ENCODE results near the gene MESD.

GRCh38 chr15:80978685-80979329 lies 10.8 kb downstream of the MESD start:
- TF ChIP-seq, protein P1, sequence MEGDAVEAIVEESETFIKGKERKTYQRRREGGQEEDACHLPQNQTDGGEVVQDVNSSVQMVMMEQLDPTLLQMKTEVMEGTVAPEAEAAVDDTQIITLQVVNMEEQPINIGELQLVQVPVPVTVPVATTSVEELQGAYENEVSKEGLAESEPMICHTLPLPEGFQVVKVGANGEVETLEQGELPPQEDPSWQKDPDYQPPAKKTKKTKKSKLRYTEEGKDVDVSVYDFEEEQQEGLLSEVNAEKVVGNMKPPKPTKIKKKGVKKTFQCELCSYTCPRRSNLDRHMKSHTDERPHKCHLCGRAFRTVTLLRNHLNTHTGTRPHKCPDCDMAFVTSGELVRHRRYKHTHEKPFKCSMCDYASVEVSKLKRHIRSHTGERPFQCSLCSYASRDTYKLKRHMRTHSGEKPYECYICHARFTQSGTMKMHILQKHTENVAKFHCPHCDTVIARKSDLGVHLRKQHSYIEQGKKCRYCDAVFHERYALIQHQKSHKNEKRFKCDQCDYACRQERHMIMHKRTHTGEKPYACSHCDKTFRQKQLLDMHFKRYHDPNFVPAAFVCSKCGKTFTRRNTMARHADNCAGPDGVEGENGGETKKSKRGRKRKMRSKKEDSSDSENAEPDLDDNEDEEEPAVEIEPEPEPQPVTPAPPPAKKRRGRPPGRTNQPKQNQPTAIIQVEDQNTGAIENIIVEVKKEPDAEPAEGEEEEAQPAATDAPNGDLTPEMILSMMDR (conservative IDR thresholded peaks at IDR 0.05; ENCODE audit: low read depth, low read length), result no peak
- TF ChIP-seq POLR2A (IDR thresholded peaks at IDR 0.05; ENCODE audit: low read depth, low read length) (no peak), CHD1 (IDR thresholded peaks at IDR 0.05; ENCODE audit: low read depth, low read length) (no peak), BHLHE40 (IDR thresholded peaks at IDR 0.05; ENCODE audit: low read depth, low read length) (no peak), RAD21 (IDR thresholded peaks at IDR 0.05; ENCODE audit: low read length) (no peak), SMC3 (IDR thresholded peaks at IDR 0.05; ENCODE audit: low read depth, low read length) (no peak), MXI1 (IDR thresholded peaks at IDR 0.05; ENCODE audit: borderline replicate concordance, low read depth, low read length) (no peak), CEBPB (IDR thresholded peaks at IDR 0.05; ENCODE audit: low read depth, low read length) (no peak), FOS (IDR thresholded peaks at IDR 0.05; ENCODE audit: low read depth, low read length) (peak; percentile 65), RCOR1 (IDR thresholded peaks at IDR 0.05; ENCODE audit: insufficient replicate concordance, low read length) (no peak), MAFK (IDR thresholded peaks at IDR 0.05; ENCODE audit: low read depth, low read length) (no peak), RFX5 (IDR thresholded peaks at IDR 0.05; ENCODE audit: low read depth, low read length) (no peak)
- TF ChIP-seq, protein P2, sequence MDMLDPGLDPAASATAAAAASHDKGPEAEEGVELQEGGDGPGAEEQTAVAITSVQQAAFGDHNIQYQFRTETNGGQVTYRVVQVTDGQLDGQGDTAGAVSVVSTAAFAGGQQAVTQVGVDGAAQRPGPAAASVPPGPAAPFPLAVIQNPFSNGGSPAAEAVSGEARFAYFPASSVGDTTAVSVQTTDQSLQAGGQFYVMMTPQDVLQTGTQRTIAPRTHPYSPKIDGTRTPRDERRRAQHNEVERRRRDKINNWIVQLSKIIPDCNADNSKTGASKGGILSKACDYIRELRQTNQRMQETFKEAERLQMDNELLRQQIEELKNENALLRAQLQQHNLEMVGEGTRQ (IDR thresholded peaks at IDR 0.05; ENCODE audit: low read depth, low read length), result no peak

All from IMR-90 (cell line).